HG02759 (cell line): Measurements from ENCODE around the gene NPC2.

Source experiments
- ATAC-seq: cut with Tn5 transposase; IDR thresholded peaks from one replicate; pipeline ENCODE4 v1.9.1; 2021; ENCODE audit warnings: mild to moderate bottlenecking, moderate library complexity; ENCODE audit not compliant: unreplicated experiment

The NPC2 gene

DNA sequence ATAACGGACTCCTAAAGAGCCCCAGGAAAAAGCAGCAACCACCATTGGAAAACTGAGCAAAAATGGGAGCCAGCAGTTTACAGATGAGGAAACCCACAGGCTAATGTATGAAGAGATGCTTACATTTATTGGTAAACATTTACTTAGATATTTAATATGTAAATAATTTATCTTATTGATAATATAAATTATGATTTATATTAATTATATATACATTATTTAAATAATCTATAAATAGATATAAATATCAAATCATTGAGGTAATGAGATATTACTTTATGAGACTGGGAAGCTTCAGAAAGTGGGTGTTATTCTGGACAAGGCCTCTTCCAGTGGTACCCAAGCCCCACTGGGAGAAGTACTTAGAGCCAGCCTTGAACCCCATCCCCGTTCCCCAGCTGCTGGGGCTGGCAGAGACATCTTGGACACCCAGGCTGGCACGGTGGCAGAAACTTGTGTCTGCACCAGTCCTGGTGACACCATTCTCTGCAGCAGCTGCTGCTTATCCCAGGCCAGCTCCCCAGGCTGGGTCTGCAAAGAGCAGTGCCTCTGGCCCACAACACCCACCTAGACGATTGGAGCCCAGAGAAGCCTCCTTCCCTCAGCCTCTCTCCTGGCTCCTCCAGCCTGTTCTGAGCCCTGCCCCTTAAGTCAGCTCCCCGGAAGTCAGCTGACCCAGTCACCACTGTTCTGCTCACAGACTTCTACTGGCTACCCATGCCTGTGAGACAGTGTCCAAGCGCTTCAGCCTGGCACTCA is 26.4 kb upstream of the NPC2 start:
- ATAC-seq = no peak

DNA sequence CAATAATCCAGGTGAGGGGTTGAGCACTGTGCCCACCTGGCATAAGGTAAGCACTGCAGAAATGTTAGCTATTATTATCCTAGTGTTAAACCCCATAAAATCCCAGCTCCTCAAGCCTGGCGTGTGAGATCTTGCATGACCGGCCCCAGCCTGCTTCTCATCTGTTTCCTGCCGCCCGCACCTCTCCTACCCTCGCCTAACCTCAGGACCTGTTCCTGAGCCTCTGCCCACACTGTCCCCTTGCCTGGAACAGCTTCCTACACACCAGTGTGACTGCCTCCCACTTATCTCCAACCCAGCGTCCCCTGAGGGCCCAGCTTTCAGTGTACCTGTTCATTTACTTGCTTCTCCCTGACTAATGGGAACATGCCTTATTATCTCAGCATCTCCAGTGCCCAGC is 25.1 kb upstream of the NPC2 start:
- ATAC-seq = no peak

DNA sequence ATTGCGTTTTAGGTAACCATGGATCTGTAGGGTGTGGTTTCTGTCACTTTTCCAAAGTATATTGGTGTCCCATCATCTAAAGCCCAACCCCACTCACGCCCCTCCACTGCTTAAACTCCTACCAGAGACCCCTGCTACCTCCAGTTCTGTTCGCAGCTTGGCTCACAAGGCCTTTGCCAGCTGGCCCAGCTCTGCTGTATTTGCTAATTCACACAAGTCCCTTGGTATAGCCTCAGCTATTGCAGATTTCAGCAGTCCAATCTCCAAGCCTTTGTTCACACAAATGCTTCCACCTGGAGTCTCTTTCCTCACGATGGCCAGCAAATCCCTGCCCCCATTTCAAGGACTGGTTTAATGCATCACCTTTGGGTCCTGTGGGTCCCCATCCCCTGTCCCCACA is 24.6 kb upstream of the NPC2 start:
- ATAC-seq = no peak

DNA sequence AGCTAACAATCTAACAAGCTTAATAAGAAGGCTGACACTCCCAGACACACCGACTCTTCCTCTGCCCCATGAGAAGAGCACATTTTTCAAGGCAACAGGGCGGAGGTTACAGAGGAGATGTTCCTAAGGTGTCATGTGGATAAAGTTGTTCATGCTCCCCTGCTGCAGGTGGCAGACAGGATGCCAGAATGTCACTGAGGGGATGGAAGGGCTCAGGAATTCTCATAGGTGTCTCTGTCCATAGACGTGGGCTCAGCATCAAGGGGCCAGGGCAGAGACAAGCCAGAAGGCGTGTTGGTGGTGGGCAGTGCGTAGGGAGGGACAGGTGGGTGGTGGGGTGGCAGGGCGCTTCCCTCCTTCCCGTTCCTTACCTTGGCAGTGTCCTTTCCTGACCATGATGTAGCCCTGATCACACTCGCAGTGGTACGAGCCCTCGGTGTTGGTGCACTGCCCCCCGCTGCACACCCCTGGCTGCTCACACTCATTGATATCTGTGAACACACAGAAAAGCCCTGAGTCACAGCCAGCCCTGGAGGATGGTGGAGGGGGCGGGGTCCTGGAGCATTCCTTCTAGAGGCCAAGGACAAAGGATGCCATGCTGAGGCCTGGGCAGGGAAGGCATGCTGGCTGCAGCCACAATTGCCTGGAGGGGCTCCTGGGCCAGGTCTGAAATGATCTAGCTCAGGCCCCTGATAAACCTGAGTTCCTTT is 23.5 kb upstream of the NPC2 start:
- no peak for ATAC-seq

DNA sequence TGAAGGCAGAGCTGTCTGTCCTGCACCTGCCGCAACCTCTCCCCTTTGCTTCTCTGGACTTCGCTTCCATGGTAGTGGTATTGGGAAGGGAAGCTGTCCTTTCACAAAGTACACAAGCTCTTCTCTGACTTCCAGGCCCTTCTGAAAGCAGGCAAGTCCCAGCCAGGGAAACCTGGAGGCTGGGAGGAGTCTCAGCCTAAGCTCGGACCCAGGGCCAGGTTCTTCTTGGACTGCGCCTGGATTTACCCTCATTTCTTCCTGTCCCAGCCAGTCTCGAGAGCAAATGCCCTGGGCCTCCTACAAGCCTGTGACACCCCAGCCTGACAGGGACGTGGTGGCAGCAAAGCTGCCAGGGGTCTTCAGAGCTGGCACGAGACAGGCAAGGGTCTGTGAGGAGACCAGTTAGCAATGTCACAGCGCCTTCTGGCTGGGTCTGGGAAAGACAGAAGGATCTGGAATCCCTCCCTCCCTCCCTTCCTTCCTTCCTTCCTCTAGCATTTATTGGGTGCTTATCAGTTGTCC is 22.8 kb upstream of the NPC2 start:
- no peak for ATAC-seq

DNA sequence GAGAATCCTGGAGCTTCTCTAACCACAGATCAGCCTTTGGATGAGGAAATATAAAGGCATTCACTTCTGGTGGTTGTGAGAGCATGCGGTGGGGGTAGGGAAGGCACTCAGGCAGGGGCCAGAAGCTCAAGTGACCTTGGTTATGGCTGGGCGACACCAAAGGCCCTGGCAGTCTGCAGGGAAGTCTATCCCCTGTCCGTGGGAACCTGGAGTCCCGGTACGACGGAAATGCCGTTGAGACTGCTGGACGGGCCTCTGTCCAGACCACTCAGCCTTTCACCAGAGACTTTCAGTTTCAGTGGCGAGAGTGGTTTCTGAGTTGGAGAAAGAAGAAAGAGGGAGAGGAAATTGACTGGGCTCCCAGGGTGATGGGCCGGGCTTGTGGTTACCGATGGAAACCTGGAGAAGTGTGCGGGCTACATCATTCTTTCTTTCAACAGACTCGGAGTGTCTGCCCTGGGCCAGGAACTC is 21.4 kb upstream of the NPC2 start:
- ATAC-seq = no peak

DNA sequence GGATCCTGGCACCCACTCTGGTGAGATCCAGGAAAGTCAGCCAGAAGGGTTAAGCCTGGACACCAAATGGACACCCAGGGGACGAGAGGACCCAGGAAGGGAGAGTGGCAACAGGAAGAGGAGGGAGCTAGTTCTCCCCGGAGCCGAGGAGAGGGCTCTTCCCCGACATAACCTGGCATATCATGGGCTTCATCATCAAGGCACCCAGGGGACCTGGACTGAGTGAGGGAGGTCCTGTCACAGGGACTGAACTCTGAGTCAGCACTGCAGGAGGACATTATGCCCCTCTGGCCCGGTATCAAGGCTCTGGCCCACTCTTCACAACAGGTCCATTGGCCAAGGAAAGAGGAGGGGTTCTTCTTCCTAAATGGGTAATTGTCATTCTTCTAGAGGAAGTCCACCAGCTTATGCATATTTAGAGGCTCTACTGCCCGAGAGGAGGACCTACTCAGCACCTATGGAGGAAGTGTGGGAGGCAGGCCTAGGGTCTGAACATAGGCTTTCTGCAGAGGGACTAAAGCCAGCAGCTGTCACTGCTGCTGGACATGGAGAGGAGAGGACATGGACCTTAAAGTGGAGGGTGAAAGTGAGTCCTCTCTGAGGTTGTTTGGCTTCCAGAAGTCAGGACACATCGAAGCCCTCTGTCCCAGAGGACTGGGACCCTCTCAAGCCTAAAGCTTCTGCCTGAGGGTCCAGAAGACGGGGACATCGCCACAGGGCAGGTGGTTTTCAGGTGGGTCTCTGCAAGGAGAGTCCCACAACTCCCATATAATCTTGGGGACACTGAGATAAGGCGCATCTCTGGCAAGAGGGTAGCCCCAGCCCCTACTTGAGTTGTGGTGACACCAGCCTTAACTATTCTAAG is 19.1 kb upstream of the NPC2 start:
- ATAC-seq = no peak

DNA sequence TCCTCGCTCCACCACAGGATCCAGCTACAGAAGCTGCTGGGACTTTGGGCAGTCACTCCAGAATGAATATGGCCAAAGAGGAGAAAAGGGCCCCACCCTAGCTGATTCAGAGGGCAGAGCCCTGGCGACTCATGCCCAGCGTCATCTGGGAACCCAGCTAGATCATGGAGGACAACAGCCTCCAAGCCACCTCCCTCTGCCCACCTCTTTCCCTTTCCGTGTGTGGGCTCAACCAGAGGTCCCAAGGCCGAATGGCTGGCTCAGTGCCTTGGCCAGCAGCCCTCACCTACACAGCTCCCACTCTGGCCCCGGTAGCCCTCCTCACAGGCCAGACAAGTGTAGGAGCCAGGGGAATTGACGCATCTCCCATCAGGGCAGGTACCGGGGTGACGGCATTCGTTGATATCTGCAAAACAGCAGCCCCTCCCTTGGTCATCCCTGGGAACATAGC is 17.9 kb upstream of the NPC2 start:
- no peak for ATAC-seq

DNA sequence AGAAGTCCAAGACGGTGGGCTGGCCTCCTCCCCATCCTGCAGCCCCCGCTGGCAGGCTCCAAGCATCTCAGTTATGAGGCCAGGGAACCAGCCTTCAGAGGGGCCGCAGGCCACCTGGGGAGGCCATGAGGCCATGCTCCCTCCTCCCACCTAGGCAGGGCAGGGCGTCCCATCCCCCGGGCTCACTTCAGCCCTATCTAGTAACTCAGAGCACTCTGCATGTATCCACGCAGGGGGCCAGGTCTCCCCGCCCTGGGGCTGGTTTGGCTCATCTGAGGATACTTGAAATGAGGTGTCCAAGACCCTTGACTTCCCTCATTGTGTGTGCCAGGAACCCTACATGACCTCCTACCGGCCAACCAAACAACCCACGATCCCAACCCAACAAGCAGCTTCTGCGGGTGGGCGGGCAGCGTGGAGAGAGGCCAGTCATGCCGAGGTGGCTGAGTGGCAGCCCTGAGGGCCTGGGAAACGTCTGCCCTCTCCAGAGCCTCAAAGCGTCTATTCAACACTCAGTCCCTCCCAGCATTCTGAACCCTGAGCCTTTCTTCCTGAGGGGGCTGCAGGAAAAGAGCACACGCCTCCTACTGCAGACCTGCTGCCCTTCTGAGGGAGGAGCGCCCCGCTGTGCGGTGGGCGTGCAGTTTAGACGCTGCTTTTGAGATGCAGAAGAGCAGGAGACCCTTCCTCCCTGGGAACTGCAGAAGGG is 17.3 kb upstream of the NPC2 start:
- ATAC-seq = no peak

DNA sequence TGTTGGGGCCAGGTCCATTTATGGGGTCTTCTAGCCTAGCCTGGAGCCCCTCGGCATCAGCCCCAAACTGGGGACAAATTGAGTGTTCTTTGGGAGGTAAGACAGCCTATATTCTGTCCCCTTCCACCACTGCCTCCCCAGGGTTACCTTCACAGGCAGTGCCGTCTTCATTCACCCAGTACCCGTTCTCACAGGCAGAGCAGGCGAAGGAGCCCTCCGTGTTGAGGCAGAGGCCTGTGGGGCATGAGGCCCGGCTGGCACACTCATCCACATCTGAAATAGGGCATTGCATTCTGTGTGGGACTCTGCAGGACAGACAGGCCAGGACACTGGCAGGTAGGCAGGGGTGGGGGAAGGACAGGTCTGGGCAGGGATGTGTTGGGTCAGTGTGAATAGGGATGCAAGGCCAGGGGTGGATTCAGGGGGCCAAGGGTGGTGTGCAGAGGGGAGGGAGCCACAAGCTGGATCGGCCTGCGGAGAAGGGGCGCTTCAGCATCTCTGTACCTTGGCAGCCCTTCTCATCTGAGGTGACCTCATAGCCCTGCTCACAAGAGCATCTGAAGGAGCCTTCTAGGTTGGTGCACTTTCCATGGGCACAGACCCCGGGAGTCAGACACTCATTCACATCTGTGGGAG is 16.6 kb upstream of the NPC2 start:
- ATAC-seq = no peak

DNA sequence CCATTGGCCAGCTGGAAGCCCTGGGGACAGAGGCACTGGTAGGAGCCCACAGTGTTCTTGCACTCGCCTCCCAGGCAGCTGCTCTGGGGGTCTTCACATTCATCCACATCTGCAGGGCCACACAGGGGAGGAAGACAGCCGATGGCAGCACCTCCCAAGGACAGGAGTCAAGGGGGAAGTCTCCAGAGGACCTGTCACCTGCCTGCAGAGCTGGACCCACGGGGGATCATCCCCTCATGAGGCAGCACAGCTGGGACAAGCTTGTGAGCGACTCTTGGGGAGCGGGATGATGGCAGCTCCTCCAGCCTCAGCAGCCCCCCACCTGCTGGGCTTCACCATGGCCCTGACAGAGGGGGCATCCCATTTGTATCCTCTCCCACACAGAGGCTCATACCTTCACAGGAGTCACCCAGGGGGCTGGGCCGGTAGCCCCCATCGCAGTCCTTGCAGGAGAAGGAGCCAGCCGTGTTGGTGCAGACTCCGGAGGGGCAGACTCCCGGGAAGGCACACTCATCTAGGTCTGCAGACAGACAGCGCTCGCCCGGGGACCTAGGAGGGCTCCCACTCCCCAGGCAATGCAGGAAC is 15.8 kb upstream of the NPC2 start:
- no peak for ATAC-seq

DNA sequence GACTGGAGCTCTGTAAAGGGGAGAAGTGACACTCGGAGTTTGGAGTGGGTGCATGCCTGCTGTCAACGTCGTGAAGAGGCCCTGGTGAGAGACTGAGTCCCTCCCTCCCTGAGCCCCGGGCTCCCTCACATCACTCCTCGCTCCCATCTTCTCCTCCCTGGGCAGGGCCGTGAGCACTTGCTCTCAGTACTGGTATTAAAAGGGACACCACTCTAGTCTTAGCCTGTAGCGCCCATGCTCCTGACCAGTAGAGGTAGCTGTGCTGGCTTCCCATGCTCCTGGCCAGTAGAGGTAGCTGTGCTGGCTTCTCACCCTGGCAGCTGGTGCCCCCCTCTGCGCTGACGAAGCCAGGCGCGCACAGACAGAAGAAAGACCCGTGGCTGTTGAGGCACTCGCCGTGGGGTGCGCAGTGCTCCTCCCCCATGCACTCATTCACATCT is 15.2 kb upstream of the NPC2 start:
- ATAC-seq = no peak

DNA sequence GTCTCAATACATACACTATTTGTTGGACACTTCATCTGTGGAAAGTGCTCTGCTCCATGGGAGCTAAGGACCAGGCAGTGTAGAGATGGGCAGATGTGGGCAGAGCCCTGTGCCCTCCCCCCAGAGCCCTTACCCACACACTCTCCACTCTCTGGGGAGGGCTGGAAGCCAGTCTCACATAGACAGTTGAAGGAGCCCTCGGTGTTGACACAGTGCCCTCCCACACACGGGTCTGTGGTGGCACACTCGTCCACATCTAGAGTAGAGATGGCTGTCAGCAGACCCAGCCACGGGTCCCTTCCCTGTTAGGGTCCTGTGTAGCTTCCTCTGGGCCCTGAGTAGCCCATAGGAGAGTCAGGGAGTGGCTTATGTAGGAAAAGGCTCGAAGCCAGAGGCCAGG is 14.7 kb upstream of the NPC2 start:
- no peak for ATAC-seq

DNA sequence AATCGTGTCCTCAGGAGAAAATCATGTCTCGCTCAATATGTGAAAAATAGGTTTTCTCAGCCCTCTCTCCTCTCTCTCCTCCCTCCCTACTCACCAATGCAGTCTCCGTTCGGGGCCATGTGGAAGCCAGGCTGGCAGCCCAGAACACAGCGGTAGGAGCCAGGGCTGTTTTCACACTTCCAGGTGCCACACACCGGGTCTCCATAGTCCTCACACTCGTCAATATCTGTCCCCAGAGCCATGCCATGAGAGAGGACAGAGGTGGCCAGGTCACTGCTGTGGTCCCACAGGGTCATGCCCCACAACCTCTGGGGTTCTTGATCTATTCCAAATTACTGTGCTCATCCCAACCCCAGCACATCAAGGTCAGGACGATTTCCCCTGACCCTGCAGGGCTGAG is 14.0 kb upstream of the NPC2 start:
- ATAC-seq = no peak

DNA sequence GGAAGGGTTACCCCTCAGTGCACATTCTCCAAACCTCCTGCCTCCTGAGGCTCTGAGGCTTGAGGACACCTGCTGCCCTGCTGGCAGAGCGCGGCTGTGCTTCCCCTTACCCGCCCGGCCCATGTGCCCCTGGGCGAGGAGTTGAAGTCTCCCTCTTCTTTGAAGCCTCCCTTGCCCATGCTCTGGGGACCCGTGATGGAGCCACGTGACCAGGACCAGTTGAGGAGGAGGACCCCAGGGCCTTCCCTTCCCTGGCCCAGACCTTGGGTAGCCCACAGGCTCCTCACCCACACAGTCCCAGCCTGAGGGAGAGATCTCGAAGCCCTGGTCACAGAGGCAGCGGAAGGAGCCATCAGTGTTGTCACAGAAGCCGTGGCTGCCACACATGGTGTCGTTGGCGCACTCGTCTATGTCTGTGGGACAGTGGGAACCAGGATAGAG is 13.3 kb upstream of the NPC2 start:
- ATAC-seq = no peak

DNA sequence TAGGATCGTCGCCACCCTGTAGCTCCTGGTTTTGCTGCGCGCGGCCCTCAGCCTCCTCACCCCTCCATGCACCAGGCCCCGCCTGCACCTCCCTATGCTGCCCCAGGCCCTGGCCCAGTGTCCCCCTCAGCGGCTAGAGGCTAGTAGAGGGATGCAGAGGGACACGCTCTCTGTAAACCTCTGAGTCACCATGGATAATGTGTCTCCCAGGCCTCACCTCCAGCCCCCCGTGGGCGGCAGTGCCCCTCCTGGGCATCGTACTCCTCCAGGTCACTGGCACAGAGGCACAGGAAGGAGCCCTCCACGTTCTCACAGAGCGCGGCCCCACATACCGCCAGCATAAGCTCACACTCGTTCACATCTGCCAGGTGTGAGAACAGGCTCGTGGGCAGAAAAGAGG is 12.7 kb upstream of the NPC2 start:
- no peak for ATAC-seq

DNA sequence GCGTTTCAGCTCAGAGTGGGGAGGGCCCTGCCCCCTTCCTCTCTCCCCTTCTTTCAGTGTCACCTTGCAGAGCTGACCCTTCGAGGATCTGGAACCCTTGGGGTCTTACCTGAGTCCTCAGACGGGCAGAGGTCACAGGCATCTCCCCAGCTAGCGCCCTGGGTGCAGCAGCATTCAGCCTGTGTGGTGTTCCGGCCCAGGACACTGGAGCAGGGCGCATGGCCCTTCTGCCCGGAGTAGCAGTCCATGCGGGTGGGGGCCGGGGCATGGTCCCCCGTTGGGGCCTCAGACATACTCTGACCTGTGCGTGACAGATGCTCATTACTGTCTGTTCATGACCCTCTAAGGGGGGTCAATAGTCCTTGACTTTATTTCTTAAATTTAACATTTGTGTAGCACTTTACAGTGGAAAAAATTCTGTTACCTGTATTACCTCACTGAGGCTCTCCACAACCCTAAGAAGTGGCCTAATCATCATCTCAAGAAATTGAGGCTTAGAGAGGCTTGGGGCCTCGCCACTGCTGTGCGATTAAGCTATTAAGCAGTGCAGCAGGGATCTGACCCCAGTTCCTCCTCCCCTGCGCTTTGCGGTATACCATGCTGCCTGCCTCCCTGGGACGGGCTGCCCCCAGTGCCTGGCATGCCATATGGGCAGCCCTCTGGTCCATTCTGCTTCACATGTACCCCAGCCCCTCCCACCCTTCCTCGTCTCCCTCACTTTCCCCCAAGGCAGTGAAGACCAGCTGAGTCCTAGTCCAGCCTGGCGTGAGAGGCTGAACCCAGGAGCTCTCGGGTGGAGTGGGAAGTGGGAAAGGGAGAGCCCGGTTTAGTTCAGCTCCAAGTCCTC is 12.0 kb upstream of the NPC2 start:
- no peak for ATAC-seq

DNA sequence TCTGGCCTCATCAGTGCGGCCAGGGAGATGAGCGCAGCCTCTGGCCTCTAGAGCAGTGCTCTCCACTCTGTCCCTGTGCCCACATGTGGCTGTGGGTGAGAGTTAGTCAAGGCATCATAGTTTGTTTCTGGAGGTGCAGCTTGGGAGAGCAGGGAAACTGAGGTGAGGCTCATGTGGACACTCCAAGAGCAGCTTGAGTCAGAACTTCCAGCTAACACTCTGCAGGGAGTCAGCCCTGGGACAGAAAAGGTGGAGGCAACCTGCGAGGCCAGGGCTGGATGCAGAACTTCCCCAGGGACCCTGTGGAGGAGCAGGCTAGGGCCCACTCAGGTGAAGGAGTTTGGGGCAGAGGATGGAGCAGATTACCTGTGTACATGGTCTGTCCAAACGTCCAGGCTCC is 11.3 kb upstream of the NPC2 start:
- no peak for ATAC-seq

DNA sequence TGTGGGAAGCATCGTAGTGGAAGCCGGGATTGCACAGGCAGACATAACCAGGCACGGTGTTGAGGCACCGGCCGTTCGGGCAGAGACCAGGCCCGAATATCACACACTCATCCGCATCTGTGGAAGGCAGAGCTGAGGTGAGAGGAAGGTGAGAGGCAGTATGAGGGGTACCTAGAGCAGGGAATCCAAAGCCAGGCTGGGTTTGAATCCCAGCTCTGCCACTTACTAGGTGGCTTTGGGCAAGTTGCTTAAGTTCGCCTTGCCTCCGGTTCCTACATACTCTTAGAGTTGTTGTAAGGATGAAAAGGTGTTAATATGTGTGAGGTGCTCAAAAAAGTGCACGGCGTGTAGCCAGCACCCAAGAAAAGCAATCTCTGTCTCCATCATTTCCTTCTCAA is 10.8 kb upstream of the NPC2 start:
- no peak for ATAC-seq
